Ascending aorta (tissue), 2 donors: ENCODE data around the gene MAP7. TPM values are rescaled to one million over a fixed set of nuclear protein-coding genes. Genes with fewer than 3 reads are reported as not detected.

Experiments
- DNase-seq, 2 donors: peaks; one replicate each; pipeline ENCODE4 v3.0.0-alpha.2; 2019; ENCODE audit warnings: low spot score in 2 of 2
- H3K27ac ChIP-seq, 2 donors: fragments of 200-600 bp; sonication (generic); one replicate each; pipeline ENCODE4 v1.5.1; 2016 to 2017; ENCODE audit warnings: mild to moderate bottlenecking in 1 of 2
- H3K27me3 ChIP-seq: fragments of 200-600 bp; sonication (generic); one replicate; pipeline ENCODE4 v1.5.1; 2017
- H3K36me3 ChIP-seq, 2 donors: fragments of 200-600 bp; sonication (generic); one replicate each; pipeline ENCODE4 v1.5.1; 2016
- H3K4me1 ChIP-seq, 2 donors: fragments of 200-600 bp; sonication (generic); one replicate each; pipeline ENCODE4 v1.5.1; 2016 to 2017; ENCODE audit warnings: mild to moderate bottlenecking in 1 of 2
- H3K4me3 ChIP-seq, 2 donors: fragments of 200-600 bp; sonication (generic); one replicate each; pipeline ENCODE4 v1.5.1; 2016 to 2017; ENCODE audit warnings: mild to moderate bottlenecking in 1 of 2
- H3K9me3 ChIP-seq, 2 donors: fragments of 200-600 bp; sonication (generic); one replicate each; pipeline ENCODE4 v1.5.1; 2016
- CTCF ChIP-seq, 3 experiments: fragments of 200-600 bp in 2 of 3; fragments of 450-650 bp in 1 of 3; sonication (generic) in 2 of 3; IDR thresholded peaks; one replicate each; pipeline ENCODE4 v1.5.1; 2016 to 2019; ENCODE audit warnings: antibody characterized with exemption in 3 of 3, mild to moderate bottlenecking in 1 of 3, moderate library complexity in 1 of 3
- intact Hi-C: fragments of 100-400 bp; cut with DNase I; formaldehyde crosslinking; loops from one replicate; pipeline ENCODE4 v1.15.1; 2023
- total RNA-seq: library from RNA; depleted of rRNA; stranded (reverse); fragments of >200 nt; gene quantifications from one replicate; pipeline ENCODE4 v1.1.0, GENCODE V29; 2016

Gene MAP7
- total RNA-seq, 1 donor from 2014 or later = not detected

GRCh38 chr6:136535880-136536650 is 14.2 kb downstream of the MAP7 start:
- no peaks in the 10 kb centered on the region for H3K27me3 ChIP-seq
- intact Hi-C loops = no loop called here
- no peaks in the 10 kb centered on the region for H3K9me3 ChIP-seq
- TF ChIP-seq CTCF (IDR thresholded peaks at IDR 0.05) = no peak
- no peak overlapping the region for H3K27ac ChIP-seq
- no peak overlapping the region for H3K4me3 ChIP-seq
- no peak for DNase-seq
- H3K36me3 ChIP-seq = no peaks in the 10 kb centered on the region
- no peaks in the 10 kb centered on the region for H3K4me1 ChIP-seq

GRCh38 chr6:136535017-136535765 is 15.0 kb downstream of the MAP7 start:
- Histone ChIP-seq H3K27ac (no peak overlapping the region), H3K4me1 (no peaks in the 10 kb centered on the region), H3K9me3 (no peaks in the 10 kb centered on the region), H3K27me3 (no peaks in the 10 kb centered on the region), H3K4me3 (no peak overlapping the region), H3K36me3 (no peaks in the 10 kb centered on the region)
- no peak for DNase-seq
- no peak for TF ChIP-seq CTCF (IDR thresholded peaks at IDR 0.05)
- intact Hi-C loops = no loop called here

- no peak overlapping the region for H3K4me3 ChIP-seq
- no peaks in the 10 kb centered on the region for H3K4me1 ChIP-seq
- no peaks in the 10 kb centered on the region for H3K9me3 ChIP-seq
- no peaks in the 10 kb centered on the region for H3K27me3 ChIP-seq
- intact Hi-C loops = no loop called here
- TF ChIP-seq CTCF (IDR thresholded peaks at IDR 0.05) = no peak
- DNase-seq = no peak
- no peaks in the 10 kb centered on the region for H3K36me3 ChIP-seq
- H3K27ac ChIP-seq = no peak overlapping the region
These were observed 16.0 kb downstream of the MAP7 start for GRCh38 chr6:136534268-136534667.

GRCh38 chr6:136533487-136533886 is 16.7 kb downstream of the MAP7 start:
- DNase-seq = no peak
- Histone ChIP-seq H3K27ac (no peak overlapping the region), H3K4me1 (no peaks in the 10 kb centered on the region), H3K27me3 (no peaks in the 10 kb centered on the region), H3K4me3 (no peak overlapping the region), H3K36me3 (no peaks in the 10 kb centered on the region), H3K9me3 (no peaks in the 10 kb centered on the region)
- no peak for TF ChIP-seq CTCF (IDR thresholded peaks at IDR 0.05)
- intact Hi-C loops = no loop called here

GRCh38 chr6:136532030-136532429 is 18.2 kb downstream of the MAP7 start:
- no peak for DNase-seq
- Histone ChIP-seq H3K36me3 (no peaks in the 10 kb centered on the region), H3K4me3 (no peak overlapping the region), H3K27ac (no peak overlapping the region), H3K27me3 (no peaks in the 10 kb centered on the region), H3K4me1 (no peaks in the 10 kb centered on the region), H3K9me3 (no peaks in the 10 kb centered on the region)
- intact Hi-C loops = no loop called here
- no peak for TF ChIP-seq CTCF (IDR thresholded peaks at IDR 0.05)
